Measurements from ENCODE around the gene B4GALNT4.
A peak's percentile ranks its signal among the peaks of the same experiment; 100 is the strongest.
"Not testable (repeated sequence)": the region's sequence is repeated elsewhere in the genome, so short reads cannot be mapped to it uniquely, and the experiment has no call there.

The B4GALNT4 gene

DNA sequence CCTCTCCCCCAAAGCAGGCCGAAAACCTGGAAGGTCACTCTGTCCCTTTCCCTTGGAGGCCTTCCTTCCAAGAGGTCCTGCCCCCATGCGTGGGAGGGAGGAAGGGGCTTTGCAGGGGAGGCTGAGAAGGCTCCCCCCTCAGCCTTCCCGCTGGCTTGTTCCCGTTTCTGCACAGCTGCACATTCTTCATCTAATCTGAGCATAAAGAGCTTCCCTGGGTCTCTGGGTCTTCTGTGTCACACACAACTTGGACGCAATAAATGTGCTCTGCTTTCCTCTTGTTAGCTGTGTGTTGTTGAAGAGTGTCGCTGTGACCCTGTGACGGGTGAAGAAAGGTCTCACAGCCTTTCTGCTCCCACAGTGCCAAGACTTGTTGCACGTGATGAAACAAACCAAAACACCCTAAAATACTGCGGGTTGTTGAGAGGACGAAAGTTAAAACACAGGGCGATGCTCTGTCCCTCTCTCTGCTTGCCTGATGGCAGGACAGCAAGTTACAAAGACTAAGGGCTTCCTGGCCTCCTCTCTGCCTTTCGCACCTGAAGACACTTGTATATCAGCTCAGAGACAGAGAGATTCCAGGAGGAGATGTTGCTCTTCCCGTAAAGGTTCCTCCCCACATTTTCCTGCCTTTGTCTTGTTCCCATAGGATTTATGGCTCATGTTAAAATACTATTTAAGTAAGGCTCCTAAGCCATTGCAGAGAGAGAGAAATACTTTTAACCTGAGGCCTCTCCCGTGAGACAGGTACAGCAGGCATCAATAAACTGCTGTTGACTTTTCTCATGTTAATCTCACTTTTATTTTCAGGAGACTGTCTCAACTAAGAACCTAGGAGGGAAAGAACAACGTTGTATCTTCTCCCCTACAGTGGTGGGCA is 33.3 kb upstream of the B4GALNT4 start:
- no peak for DNase-seq (ENCODE audit: low spot score)

DNA sequence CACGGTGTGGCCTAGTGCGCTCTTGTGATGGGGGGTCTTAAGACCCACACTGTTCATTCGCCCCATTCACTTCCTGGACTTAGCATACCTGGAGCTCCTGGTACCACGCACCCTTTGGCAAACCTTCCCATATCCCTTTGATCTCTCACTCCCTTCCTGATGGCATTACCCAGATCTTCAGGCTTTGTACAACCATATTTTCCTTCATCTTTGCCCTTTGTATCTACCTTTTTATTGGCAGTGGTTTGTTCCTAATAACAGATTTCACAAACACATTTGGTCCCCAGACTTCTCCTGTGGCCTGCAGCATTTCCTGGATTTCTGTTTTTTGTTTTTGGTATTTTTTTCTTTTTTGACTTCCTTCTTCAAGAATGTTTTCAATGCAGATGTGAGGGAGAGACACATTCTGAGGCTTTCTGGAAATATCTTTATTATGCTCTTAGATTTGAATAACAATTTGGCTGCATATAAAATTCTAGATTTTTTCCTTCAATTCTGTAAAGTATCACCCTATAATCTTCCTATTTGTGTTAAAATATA is 32.6 kb upstream of the B4GALNT4 start:
- no peak for DNase-seq (ENCODE audit: low spot score)

- DNase-seq (ENCODE audit: low spot score), result no peak
Observed at GRCh38 chr11:337711-338110, 31.6 kb upstream of the B4GALNT4 start.

DNA sequence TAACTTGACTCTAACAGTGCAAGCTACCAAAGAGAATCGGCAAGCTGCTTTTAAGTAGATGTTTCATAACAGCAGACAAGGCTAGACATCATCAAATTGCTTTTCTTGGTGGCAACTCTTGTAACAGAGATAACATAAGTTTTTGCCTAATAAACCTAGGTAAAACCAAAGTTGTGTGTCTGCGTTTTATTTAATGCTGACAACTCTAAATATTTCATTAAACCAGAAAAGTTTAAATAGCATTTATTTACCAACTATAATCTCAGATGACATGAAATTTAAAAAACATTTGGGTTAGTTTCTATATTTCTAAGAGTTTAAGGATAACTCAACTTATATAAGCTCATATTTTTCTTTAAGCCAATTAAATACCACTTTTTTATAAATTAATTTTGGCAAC is 29.3 kb upstream of the B4GALNT4 start:
- DNase-seq (ENCODE audit: low spot score), result no peak

DNA sequence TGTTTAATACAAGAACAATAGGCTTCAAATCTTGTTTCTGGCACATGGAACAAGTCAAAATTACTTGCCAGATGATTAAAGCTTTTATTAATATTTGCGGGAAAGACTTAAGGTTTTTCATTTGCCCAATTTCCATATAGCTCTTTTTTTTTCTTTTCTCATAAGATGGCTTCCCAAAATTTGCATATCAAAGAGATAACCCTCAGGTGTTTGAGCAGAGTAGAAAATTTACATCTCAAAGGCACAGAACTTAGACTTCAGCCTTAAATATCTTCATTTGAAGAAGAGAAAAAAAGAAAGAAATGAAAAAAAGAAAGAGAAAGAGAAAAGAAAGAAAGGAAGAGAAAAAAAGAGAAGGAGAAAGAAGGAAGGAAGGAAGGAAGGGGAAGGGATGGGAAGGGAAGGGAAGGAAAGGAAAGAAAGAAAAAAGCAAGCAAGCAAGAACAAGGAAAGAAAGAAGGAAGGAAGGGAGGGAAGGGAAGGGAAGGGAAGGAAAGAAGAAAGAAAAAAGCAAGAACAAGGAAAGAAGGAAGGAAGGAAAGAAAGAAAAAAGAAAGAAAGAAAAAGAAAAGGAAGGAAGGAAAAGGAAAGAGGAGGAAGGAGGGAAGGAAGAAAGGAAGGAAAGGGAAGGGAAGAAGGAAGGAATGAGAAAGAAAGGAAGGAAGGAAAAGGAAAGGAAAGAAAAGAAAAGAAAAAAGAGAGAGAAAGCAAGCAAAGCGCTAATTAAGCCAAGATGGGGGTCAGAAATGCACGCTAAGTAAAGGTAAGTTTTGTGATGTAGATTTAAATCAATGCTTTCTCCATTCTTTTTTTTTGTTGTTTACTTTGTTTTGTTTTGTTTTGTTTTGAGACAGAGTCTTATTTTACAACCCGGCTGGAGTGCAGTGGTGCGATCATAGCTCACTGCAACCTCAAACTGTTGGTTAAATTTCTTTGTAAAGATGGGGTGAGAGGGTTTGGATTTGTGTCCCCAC is 28.5 kb upstream of the B4GALNT4 start:
- no peak for DNase-seq (ENCODE audit: low spot score)

GRCh38 chr11:342328-342727 is 27.0 kb upstream of the B4GALNT4 start:
- DNase-seq (ENCODE audit: low spot score), result no peak

GRCh38 chr11:344836-345578 is 24.3 kb upstream of the B4GALNT4 start:
- DNase-seq (ENCODE audit: low spot score), result no peak

DNA sequence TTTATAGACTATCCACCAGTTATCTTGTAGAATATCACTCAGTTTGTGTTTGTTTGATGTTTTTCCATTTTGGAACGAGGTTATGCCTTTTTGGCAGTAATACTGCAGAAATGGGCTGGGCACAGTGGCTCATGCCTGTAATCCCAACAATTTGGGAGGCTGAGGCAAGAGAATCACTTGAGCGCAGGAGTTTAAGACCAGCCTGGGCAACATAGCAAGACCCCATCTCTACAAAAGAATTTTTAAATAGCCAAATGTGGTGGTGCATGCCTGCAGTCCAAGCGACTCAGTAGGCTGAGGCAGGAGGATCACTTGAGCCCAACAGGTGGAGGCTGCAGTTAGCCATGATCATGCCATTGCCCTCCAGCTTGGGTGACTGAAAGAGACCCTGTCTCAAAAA is 22.8 kb upstream of the B4GALNT4 start:
- DNase-seq (ENCODE audit: low spot score), result no peak

DNA sequence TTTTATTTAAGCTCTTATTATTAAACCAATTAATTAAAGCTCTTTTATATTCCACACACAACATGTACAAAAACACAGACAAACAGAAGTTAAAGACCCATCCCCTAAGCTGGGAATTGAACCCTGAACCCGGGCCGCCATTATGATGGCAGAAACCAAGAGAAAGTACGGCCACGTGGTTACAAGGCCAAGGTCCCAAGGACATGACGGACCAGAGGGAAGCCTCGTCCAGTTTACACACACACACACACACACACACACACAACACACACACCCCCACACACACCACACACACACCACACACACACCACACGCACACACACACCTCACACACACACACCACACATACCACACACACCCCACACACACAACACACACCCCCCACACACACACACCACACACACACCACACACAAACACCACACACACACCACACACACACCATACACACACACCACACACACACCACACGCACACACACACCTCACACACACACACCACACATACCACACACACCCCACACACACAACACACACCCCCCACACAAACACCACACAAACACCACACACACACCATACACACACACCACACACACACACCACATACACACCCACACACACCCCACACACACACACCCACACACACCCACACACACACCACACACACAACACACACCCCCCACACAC is 19.9 kb upstream of the B4GALNT4 start:
- DNase-seq (ENCODE audit: low spot score), result not testable (repeated sequence)

GRCh38 chr11:350033-350722 is 19.1 kb upstream of the B4GALNT4 start:
- not testable (repeated sequence) for DNase-seq (ENCODE audit: low spot score)

- DNase-seq (ENCODE audit: low spot score), result no peak
Observed at GRCh38 chr11:350723-351255, 18.5 kb upstream of the B4GALNT4 start.

DNA sequence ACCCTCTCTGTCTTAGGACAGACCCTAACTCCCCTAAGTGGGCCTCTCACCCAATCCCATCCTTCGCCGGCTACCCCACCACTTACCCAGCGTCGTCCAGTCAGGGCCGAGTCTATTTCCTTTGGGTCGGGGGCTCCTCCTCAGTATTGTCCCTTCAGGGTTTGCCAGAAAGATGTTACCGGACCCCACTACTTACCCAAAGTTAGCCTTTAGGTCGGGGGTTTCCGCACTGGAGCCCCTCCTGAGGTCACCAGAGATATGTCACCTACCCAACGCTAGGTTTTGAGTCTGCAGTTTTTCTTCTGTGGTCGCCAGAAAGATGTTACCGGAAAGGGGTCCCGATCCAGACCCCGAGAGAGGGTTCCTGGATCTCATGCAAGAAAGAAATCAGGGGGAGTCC is 17.9 kb upstream of the B4GALNT4 start:
- no peak for DNase-seq (ENCODE audit: low spot score)

DNA sequence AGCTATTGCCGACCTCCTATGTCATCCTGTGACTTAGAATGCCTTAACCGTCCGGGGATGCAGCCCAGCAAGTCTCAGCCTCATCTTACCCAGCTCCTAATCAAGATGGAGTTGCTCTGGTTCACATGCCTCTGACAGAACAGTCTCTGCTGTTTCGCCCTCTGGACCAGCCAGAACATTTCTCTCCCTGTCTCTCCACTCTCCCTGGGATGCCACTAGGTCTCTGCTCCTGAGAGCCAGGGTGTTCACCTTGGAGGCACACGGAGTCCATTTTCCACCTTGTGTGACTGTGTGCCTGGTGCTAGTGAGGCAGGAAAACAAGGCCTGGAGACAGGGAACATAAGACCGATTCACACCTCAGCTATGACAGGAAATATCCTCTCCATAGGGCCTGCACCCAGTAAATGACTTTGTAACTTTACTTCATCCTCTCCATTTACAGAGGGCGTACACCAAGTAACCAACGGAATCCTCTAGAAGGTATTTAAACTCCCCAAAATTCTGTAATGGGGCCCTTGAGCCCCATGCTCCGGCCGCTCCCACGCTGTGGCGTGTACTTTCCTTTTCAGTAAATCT is 16.8 kb upstream of the B4GALNT4 start:
- DNase-seq (ENCODE audit: low spot score), result no peak

DNA sequence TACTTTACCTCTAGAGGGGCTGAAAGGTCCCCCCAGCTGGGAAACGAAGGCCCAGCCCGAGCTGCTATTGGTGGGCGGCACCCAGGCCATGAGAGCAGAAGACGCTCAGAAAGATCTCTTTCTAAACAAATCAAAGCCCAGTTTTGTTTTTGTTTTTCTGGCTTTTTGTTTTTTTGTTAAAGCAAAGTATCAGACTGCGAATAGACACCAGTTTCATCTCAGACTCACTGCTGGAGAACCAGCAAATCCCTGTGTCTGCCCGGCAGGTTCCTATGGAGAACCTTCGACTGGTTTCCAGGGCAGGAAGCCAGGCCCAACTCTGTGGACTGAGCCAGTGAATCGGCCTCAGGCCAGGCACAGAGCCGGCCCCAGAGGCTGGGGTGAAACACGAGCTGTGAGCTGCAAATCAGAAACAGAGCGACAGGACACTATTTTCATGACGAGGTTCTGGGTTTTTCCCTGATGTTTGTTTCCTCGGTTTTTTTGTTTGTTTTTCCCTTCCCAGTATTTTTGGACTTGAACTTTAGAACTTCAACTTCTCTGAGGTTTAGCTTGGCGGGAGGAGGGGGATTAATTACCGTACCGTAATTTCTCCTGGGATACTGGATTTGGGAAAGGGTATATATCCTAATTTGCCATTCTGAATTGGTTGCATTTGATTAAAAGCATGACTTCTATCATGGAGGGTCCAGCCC is 16.0 kb upstream of the B4GALNT4 start:
- no peak for DNase-seq (ENCODE audit: low spot score)

- DNase-seq (ENCODE audit: low spot score), result peak; percentile 73
Observed at GRCh38 chr11:355581-356458, 13.5 kb upstream of the B4GALNT4 start.

GRCh38 chr11:356610-357009 is 12.7 kb upstream of the B4GALNT4 start:
- DNase-seq (ENCODE audit: low spot score), result no peak

- DNase-seq (ENCODE audit: low spot score), result no peak
Observed at GRCh38 chr11:357582-357981, 11.7 kb upstream of the B4GALNT4 start.

GRCh38 chr11:358129-358800 is 11.0 kb upstream of the B4GALNT4 start:
- DNase-seq (ENCODE audit: low spot score), result no peak

Data from activated CD4-positive, alpha-beta T cell treated with anti-CD3 and anti-CD28 coated beads, Interleukin-2, Interleukin-4, amounts not matched to agents 100 ng/mL and 50 ng/mL, durations not matched to agents 16 hours and 8 hours (primary cell).